ENCODE results near the gene RHCG.

RHCG gene

GRCh38 chr15:89494031-89494430 is 2.4 kb downstream of the RHCG start:
- H3K9me3 ChIP-seq (replicated peaks in 1 of 2; ENCODE audit: control insufficient read depth in 2 of 2, insufficient read depth in 1 of 2, low read depth in 1 of 2, low read length in 2 of 2): peaks cover 0 to 2% of the 10 kb centered on the region in 2 donors
- no peak overlapping the region for H2BK120ac ChIP-seq (ENCODE audit: low read depth, low read length)
- no peak overlapping the region for H3K18ac ChIP-seq (ENCODE audit: low read length)
- H3K23ac ChIP-seq (ENCODE audit: low read depth, low read length, poor library complexity): no peak overlapping the region
- no peaks in the 10 kb centered on the region for H3K36me3 ChIP-seq (replicated peaks in 1 of 2; ENCODE audit: control insufficient read depth in 2 of 2, insufficient read depth in 2 of 2, low read length in 2 of 2)
- no peak overlapping the region for H2AK5ac ChIP-seq (ENCODE audit: low read depth, low read length)
- H2AFZ ChIP-seq (ENCODE audit: low read length): no peak overlapping the region
- H4K8ac ChIP-seq (ENCODE audit: low read depth, low read length): no peak overlapping the region
- H2BK5ac ChIP-seq (ENCODE audit: low read length): no peak overlapping the region
- no peak overlapping the region for H3K4ac ChIP-seq (ENCODE audit: low read length)
- peaks cover 2% of the 10 kb centered on the region for H3K79me1 ChIP-seq (ENCODE audit: low read depth, low read length)
- no CpG with 5 or more reads among the region's 3 CpGs for WGBS, 2 donors (ENCODE audit: extremely low coverage in 2 of 2, insufficient read length in 2 of 2, insufficient replicate concordance in 1 of 2)
- H3K4me3 ChIP-seq (ENCODE audit: low read length in 2 of 2): no peak overlapping the region
- H2BK12ac ChIP-seq (ENCODE audit: low read length): no peak overlapping the region
- DNase-seq (ENCODE audit: low spot score): no peak
- no peak overlapping the region for H3K9ac ChIP-seq (ENCODE audit: low read depth, low read length, poor library complexity)
- H3K27me3 ChIP-seq (ENCODE audit: control insufficient read depth in 3 of 3, insufficient read depth in 3 of 3, low read depth in 1 of 3, low read length in 3 of 3): peaks cover 8 to 79% (median 29%) of the 10 kb centered on the region in 3 experiments
- no peaks in the 10 kb centered on the region for H3K4me1 ChIP-seq (ENCODE audit: control insufficient read depth in 2 of 2, insufficient read depth in 1 of 2, low read depth in 1 of 2, low read length in 2 of 2)
- peak overlapping the region; percentile 55 for H2BK15ac ChIP-seq (ENCODE audit: low read length)
- H4K91ac ChIP-seq (ENCODE audit: low read depth, low read length, poor library complexity): no peak overlapping the region
- H3K4me2 ChIP-seq (ENCODE audit: insufficient read depth, low read length, poor library complexity, severe bottlenecking): no peak overlapping the region
- H3K14ac ChIP-seq (ENCODE audit: low read length): no peak overlapping the region
- H3K27ac ChIP-seq (replicated peaks; ENCODE audit: low read length): no peak overlapping the region

GRCh38 chr15:89492934-89493631 is 3.3 kb downstream of the RHCG start:
- H3K9ac ChIP-seq (ENCODE audit: low read depth, low read length, poor library complexity): no peak overlapping the region
- H2BK12ac ChIP-seq (ENCODE audit: low read length): peak overlapping the region; percentile 24
- H3K27ac ChIP-seq (replicated peaks; ENCODE audit: low read length): no peak overlapping the region
- H3K18ac ChIP-seq (ENCODE audit: low read length): peak overlapping the region; percentile 72
- H2BK5ac ChIP-seq (ENCODE audit: low read length): no peak overlapping the region
- H3K79me1 ChIP-seq (ENCODE audit: low read depth, low read length): peaks cover 2% of the 10 kb centered on the region
- no peak overlapping the region for H3K4me3 ChIP-seq (ENCODE audit: low read length in 2 of 2)
- no peak overlapping the region for H4K91ac ChIP-seq (ENCODE audit: low read depth, low read length, poor library complexity)
- no peak for DNase-seq (ENCODE audit: low spot score)
- H2AK5ac ChIP-seq (ENCODE audit: low read depth, low read length): peak overlapping the region; percentile 32
- H3K4me2 ChIP-seq (ENCODE audit: insufficient read depth, low read length, poor library complexity, severe bottlenecking): no peak overlapping the region
- H2BK120ac ChIP-seq (ENCODE audit: low read depth, low read length): no peak overlapping the region
- H3K4ac ChIP-seq (ENCODE audit: low read length): no peak overlapping the region
- H3K27me3 ChIP-seq (ENCODE audit: control insufficient read depth in 3 of 3, insufficient read depth in 3 of 3, low read depth in 1 of 3, low read length in 3 of 3): peaks cover 8 to 73% (median 28%) of the 10 kb centered on the region in 3 experiments
- H2AFZ ChIP-seq (ENCODE audit: low read length): no peak overlapping the region
- H3K4me1 ChIP-seq (ENCODE audit: control insufficient read depth in 2 of 2, insufficient read depth in 1 of 2, low read depth in 1 of 2, low read length in 2 of 2): no peaks in the 10 kb centered on the region
- H3K9me3 ChIP-seq (replicated peaks in 1 of 2; ENCODE audit: control insufficient read depth in 2 of 2, insufficient read depth in 1 of 2, low read depth in 1 of 2, low read length in 2 of 2): peaks cover 0 to 2% of the 10 kb centered on the region in 2 donors
- H2BK15ac ChIP-seq (ENCODE audit: low read length): peak overlapping the region; percentile 55
- no CpG with 5 or more reads among the region's 16 CpGs for WGBS, 2 donors (ENCODE audit: extremely low coverage in 2 of 2, insufficient read length in 2 of 2, insufficient replicate concordance in 1 of 2)
- peak overlapping the region; percentile 69 for H3K23ac ChIP-seq (ENCODE audit: low read depth, low read length, poor library complexity)
- H4K8ac ChIP-seq (ENCODE audit: low read depth, low read length): no peak overlapping the region
- no peak overlapping the region for H3K14ac ChIP-seq (ENCODE audit: low read length)
- no peaks in the 10 kb centered on the region for H3K36me3 ChIP-seq (replicated peaks in 1 of 2; ENCODE audit: control insufficient read depth in 2 of 2, insufficient read depth in 2 of 2, low read length in 2 of 2)

- Histone ChIP-seq H2BK5ac (ENCODE audit: low read length) (no peak overlapping the region), H3K9me3 (replicated peaks in 1 of 2; ENCODE audit: control insufficient read depth in 2 of 2, insufficient read depth in 1 of 2, low read depth in 1 of 2, low read length in 2 of 2) (peaks cover 0 to 2% of the 10 kb centered on the region in 2 donors), H3K23ac (ENCODE audit: low read depth, low read length, poor library complexity) (no peak overlapping the region), H3K27ac (replicated peaks; ENCODE audit: low read length) (no peak overlapping the region), H3K4me2 (ENCODE audit: insufficient read depth, low read length, poor library complexity, severe bottlenecking) (no peak overlapping the region), H3K4ac (ENCODE audit: low read length) (no peak overlapping the region), H2BK15ac (ENCODE audit: low read length) (no peak overlapping the region), H3K27me3 (ENCODE audit: control insufficient read depth in 3 of 3, insufficient read depth in 3 of 3, low read depth in 1 of 3, low read length in 3 of 3) (peaks cover 8 to 74% (median 32%) of the 10 kb centered on the region in 3 experiments), H3K4me3 (ENCODE audit: low read length in 2 of 2) (no peak overlapping the region), H2BK120ac (ENCODE audit: low read depth, low read length) (no peak overlapping the region), H4K8ac (ENCODE audit: low read depth, low read length) (no peak overlapping the region), H3K18ac (ENCODE audit: low read length) (peak overlapping the region; percentile 39), H2BK12ac (ENCODE audit: low read length) (no peak overlapping the region), H3K36me3 (replicated peaks in 1 of 2; ENCODE audit: control insufficient read depth in 2 of 2, insufficient read depth in 2 of 2, low read length in 2 of 2) (no peaks in the 10 kb centered on the region), H3K4me1 (ENCODE audit: control insufficient read depth in 2 of 2, insufficient read depth in 1 of 2, low read depth in 1 of 2, low read length in 2 of 2) (no peaks in the 10 kb centered on the region), H4K91ac (ENCODE audit: low read depth, low read length, poor library complexity) (no peak overlapping the region), H3K14ac (ENCODE audit: low read length) (no peak overlapping the region), H3K79me1 (ENCODE audit: low read depth, low read length) (peaks cover 2% of the 10 kb centered on the region), H2AK5ac (ENCODE audit: low read depth, low read length) (peak overlapping the region; percentile 64), H3K9ac (ENCODE audit: low read depth, low read length, poor library complexity) (no peak overlapping the region), H2AFZ (ENCODE audit: low read length) (no peak overlapping the region)
- no CpG with 5 or more reads among the region's 5 CpGs for WGBS, 2 donors (ENCODE audit: extremely low coverage in 2 of 2, insufficient read length in 2 of 2, insufficient replicate concordance in 1 of 2)
- no peak for DNase-seq (ENCODE audit: low spot score)
These were observed 4.2 kb downstream of the RHCG start for GRCh38 chr15:89492111-89492641.

- Histone ChIP-seq H2BK5ac (ENCODE audit: low read length) (peak overlapping the region; percentile 42), H3K14ac (ENCODE audit: low read length) (no peak overlapping the region), H3K9me3 (replicated peaks in 1 of 2; ENCODE audit: control insufficient read depth in 2 of 2, insufficient read depth in 1 of 2, low read depth in 1 of 2, low read length in 2 of 2) (peaks cover 0 to 2% of the 10 kb centered on the region in 2 donors), H3K4ac (ENCODE audit: low read length) (peak overlapping the region; percentile 13), H3K4me2 (ENCODE audit: insufficient read depth, low read length, poor library complexity, severe bottlenecking) (no peak overlapping the region), H3K18ac (ENCODE audit: low read length) (no peak overlapping the region), H2BK15ac (ENCODE audit: low read length) (peak overlapping the region; percentile 77), H2AFZ (ENCODE audit: low read length) (no peak overlapping the region), H3K79me1 (ENCODE audit: low read depth, low read length) (peaks cover 2% of the 10 kb centered on the region), H3K36me3 (replicated peaks in 1 of 2; ENCODE audit: control insufficient read depth in 2 of 2, insufficient read depth in 2 of 2, low read length in 2 of 2) (no peaks in the 10 kb centered on the region), H3K27me3 (ENCODE audit: control insufficient read depth in 3 of 3, insufficient read depth in 3 of 3, low read depth in 1 of 3, low read length in 3 of 3) (peaks cover 6 to 70% (median 32%) of the 10 kb centered on the region in 3 experiments), H3K4me3 (ENCODE audit: low read length in 2 of 2) (no peak overlapping the region), H4K91ac (ENCODE audit: low read depth, low read length, poor library complexity) (no peak overlapping the region), H4K8ac (ENCODE audit: low read depth, low read length) (no peak overlapping the region), H3K27ac (replicated peaks; ENCODE audit: low read length) (no peak overlapping the region), H2AK5ac (ENCODE audit: low read depth, low read length) (no peak overlapping the region), H3K4me1 (ENCODE audit: control insufficient read depth in 2 of 2, insufficient read depth in 1 of 2, low read depth in 1 of 2, low read length in 2 of 2) (peaks cover 0 to 3% of the 10 kb centered on the region in 2 donors), H3K9ac (ENCODE audit: low read depth, low read length, poor library complexity) (peak overlapping the region; percentile 16), H3K23ac (ENCODE audit: low read depth, low read length, poor library complexity) (peak overlapping the region; percentile 63), H2BK12ac (ENCODE audit: low read length) (peak overlapping the region; percentile 30), H2BK120ac (ENCODE audit: low read depth, low read length) (no peak overlapping the region)
- no peak for DNase-seq (ENCODE audit: low spot score)
- WGBS, 2 donors (ENCODE audit: extremely low coverage in 2 of 2, insufficient read length in 2 of 2, insufficient replicate concordance in 1 of 2): no CpG with 5 or more reads among the region's 8 CpGs
These were observed 5.5 kb downstream of the RHCG start for GRCh38 chr15:89490814-89491315.
